ENCODE measurements around the gene PAPPA2. TPM values are rescaled to one million over a fixed set of nuclear protein-coding genes. Genes with fewer than 3 reads are reported as not detected.

Gene PAPPA2
- total RNA-seq, 4 donors from 2014 or later = under 0.01 to 3.1 (median 0.45) TPM

GRCh38 chr1:176566004-176566975 is 103.3 kb downstream of the PAPPA2 start:
- Histone ChIP-seq H3K4me3 (no peak overlapping the region), H3K27me3 (no peaks in the 10 kb centered on the region), H3K9me3 (no peaks in the 10 kb centered on the region), H3K36me3 (no peaks in the 10 kb centered on the region), H3K4me1 (peaks cover 0 to 7% (median 0%) of the 10 kb centered on the region in 4 donors), H3K27ac (replicated peaks in 1 of 4) (no peak overlapping the region)
- TF ChIP-seq POLR2A (IDR thresholded peaks at IDR 0.05; ENCODE audit: low read depth) = no peak
- TF ChIP-seq EP300 (IDR thresholded peaks at IDR 0.05) = no peak
- no peak for TF ChIP-seq CTCF (IDR thresholded peaks at IDR 0.05)
- TF ChIP-seq POLR2AphosphoS5 (IDR thresholded peaks at IDR 0.05) = no peak
- intact Hi-C loops (cut with DNase I) = no loop called here
- WGBS = 50% methylated on average over 1 of the region's 2 CpGs
- no peak for DNase-seq (ENCODE audit: extremely low spot score)

DNA sequence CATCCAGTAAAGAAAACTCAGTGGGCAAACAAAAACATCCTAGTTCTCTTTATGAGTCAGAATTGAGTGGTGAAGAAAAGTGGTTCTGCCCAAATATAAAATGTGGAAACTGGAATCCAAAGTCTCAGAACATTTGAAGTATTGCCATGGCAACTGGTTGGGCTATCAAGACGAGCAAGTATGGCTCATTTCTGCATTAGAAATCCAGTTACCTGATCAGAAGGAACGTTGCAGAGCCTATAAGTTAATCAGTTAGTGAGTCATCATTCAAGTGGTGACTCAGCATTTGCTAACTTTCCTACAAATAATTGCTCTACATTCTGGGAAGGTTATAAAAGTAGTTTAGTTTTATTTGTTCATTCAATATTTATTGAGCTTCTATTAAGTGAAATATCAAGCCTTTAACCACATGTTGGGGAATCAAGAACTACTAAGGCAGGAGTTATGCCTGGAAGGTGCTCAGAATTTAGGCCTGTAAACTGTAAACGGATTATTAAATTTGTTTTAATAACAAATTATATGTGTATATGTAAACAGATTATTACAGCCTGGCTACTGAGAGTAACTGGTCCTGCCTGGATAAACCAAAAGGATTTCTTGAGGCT is 104.3 kb downstream of the PAPPA2 start:
- Histone ChIP-seq H3K4me1 (peaks cover 0 to 7% (median 0%) of the 10 kb centered on the region in 4 donors), H3K4me3 (no peak overlapping the region), H3K27ac (replicated peaks in 1 of 4) (no peak overlapping the region), H3K9me3 (no peaks in the 10 kb centered on the region), H3K27me3 (no peaks in the 10 kb centered on the region), H3K36me3 (no peaks in the 10 kb centered on the region)
- intact Hi-C loops (cut with DNase I) = no loop called here
- no peak for DNase-seq (ENCODE audit: extremely low spot score)
- TF ChIP-seq EP300 (IDR thresholded peaks at IDR 0.05) = no peak
- TF ChIP-seq CTCF (IDR thresholded peaks at IDR 0.05) = no peak
- no peak for TF ChIP-seq POLR2AphosphoS5 (IDR thresholded peaks at IDR 0.05)
- no peak for TF ChIP-seq POLR2A (IDR thresholded peaks at IDR 0.05; ENCODE audit: low read depth)
- 68% methylated on average over 3 of the region's 3 CpGs for WGBS

DNA sequence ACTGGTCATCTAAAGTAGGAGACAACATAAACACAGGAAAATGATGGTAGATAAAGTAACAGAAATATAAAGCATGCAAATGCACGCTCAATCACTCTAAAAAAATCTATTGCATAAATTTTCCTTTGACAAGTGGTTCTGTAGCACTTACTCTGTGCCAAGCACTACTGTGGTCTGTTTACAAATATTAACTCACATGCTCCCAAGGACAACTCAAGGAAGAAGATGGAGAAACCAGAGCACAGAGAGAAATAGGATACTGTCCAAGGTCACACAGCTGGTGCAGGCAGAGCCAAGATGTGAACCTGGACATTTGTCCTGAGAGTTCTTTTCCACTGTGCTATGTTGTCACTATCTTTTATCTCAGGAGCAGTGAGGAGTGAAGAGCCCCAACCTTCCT is 105.2 kb downstream of the PAPPA2 start:
- TF ChIP-seq EP300 (IDR thresholded peaks at IDR 0.05) = no peak
- TF ChIP-seq POLR2A (IDR thresholded peaks at IDR 0.05; ENCODE audit: low read depth) = no peak
- TF ChIP-seq CTCF (IDR thresholded peaks at IDR 0.05) = no peak
- TF ChIP-seq POLR2AphosphoS5 (IDR thresholded peaks at IDR 0.05) = no peak
- Histone ChIP-seq H3K4me1 (peaks cover 0 to 7% (median 0%) of the 10 kb centered on the region in 4 donors), H3K36me3 (no peaks in the 10 kb centered on the region), H3K4me3 (no peak overlapping the region), H3K27ac (replicated peaks in 1 of 4) (no peak overlapping the region), H3K27me3 (no peaks in the 10 kb centered on the region), H3K9me3 (no peaks in the 10 kb centered on the region)
- intact Hi-C loops (cut with DNase I) = no loop called here
- WGBS = 81% methylated on average over 1 of the region's 1 CpG
- DNase-seq (ENCODE audit: extremely low spot score) = no peak

GRCh38 chr1:176574756-176575155 is 111.8 kb downstream of the PAPPA2 start:
- no peaks in the 10 kb centered on the region for H3K4me1 ChIP-seq
- no peak for TF ChIP-seq POLR2AphosphoS5 (IDR thresholded peaks at IDR 0.05)
- no peak for TF ChIP-seq POLR2A (IDR thresholded peaks at IDR 0.05; ENCODE audit: low read depth)
- no peak for TF ChIP-seq CTCF (IDR thresholded peaks at IDR 0.05)
- no peak for TF ChIP-seq EP300 (IDR thresholded peaks at IDR 0.05)
- no peaks in the 10 kb centered on the region for H3K36me3 ChIP-seq
- intact Hi-C loops (cut with DNase I) = no loop called here
- no peaks in the 10 kb centered on the region for H3K27me3 ChIP-seq
- H3K9me3 ChIP-seq = no peaks in the 10 kb centered on the region
- 91% methylated on average over 2 of the region's 2 CpGs for WGBS
- no peak overlapping the region for H3K27ac ChIP-seq (replicated peaks in 1 of 4)
- no peak for DNase-seq (ENCODE audit: extremely low spot score)
- H3K4me3 ChIP-seq = no peak overlapping the region

Data from esophagus muscularis mucosa (tissue), 4 donors.